Astrocyte of the spinal cord (primary cell): ENCODE data around the gene ST14.
"Not testable (repeated sequence)": the region's sequence is repeated elsewhere in the genome, so short reads cannot be mapped to it uniquely, and the experiment has no call there.

Experiments used
- DNase-seq: peaks from one replicate; pipeline ENCODE4 v3.0.0; 2011; ENCODE audit warnings: low read depth, low spot score
- H3K4me3 ChIP-seq: 2 replicates; pipeline ENCODE4 v1.5.1; 2011; ENCODE audit warnings: low read depth, mild to moderate bottlenecking, low read length, moderate library complexity
- in situ Hi-C: cut with HindIII; loops from 2 replicates; pipeline ENCODE4 v1.10.0; 2017; ENCODE audit warnings: low sequenced_read_pairs
- TF ChIP-seq, protein P1 (sequence below): IDR thresholded peaks from 2 replicates; pipeline ENCODE4 v1.5.1; 2012; ENCODE audit warnings: low read depth, mild to moderate bottlenecking, low read length, inconsistent platforms

The ST14 gene

GRCh38 chr11:130165601-130166456 is 6.2 kb downstream of the ST14 start:
- TF ChIP-seq, protein P1, sequence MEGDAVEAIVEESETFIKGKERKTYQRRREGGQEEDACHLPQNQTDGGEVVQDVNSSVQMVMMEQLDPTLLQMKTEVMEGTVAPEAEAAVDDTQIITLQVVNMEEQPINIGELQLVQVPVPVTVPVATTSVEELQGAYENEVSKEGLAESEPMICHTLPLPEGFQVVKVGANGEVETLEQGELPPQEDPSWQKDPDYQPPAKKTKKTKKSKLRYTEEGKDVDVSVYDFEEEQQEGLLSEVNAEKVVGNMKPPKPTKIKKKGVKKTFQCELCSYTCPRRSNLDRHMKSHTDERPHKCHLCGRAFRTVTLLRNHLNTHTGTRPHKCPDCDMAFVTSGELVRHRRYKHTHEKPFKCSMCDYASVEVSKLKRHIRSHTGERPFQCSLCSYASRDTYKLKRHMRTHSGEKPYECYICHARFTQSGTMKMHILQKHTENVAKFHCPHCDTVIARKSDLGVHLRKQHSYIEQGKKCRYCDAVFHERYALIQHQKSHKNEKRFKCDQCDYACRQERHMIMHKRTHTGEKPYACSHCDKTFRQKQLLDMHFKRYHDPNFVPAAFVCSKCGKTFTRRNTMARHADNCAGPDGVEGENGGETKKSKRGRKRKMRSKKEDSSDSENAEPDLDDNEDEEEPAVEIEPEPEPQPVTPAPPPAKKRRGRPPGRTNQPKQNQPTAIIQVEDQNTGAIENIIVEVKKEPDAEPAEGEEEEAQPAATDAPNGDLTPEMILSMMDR: no peak
- DNase-seq: no peak
- in situ Hi-C loops: no loop called here
- no peak overlapping the region for H3K4me3 ChIP-seq

DNA sequence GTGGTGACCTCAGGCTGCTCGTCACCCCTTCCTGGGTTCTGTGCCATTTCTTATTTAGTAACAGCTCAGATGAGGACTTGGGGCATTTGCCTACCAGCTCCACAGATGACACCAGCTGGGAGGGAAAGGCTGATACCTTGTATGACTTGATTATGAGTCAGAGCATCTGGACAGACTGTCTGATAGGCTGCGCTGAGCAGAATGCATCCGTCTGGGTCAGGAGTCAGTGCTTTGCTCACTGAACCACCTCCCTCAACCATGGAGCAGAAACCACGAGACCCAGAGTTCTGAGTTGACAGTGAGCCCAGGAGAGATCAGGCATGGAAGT is 6.8 kb downstream of the ST14 start:
- no peak overlapping the region for H3K4me3 ChIP-seq
- in situ Hi-C loops: no loop called here
- TF ChIP-seq, protein P1: no peak
- peak; percentile 94 for DNase-seq

DNA sequence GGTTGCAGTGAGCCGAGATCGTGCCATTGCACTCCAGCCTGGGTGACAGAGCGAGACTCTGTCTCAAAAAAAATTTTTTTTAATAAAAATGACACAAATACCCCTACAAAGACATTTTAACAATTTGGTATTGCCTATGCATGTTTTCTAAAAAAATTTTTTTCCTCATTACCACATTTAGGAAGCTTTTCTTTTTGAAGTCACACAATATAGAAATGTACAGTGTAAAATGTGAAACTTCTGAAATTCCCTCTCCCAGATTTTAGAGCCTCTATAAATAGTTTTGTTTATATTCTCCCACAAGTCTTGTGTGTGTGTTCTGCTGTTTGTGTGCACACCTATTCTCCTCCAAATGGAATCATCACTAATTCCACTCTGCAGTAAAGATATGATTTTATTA is 7.6 kb downstream of the ST14 start:
- TF ChIP-seq, protein P1: no peak
- in situ Hi-C loops: no loop called here
- no peak for DNase-seq
- H3K4me3 ChIP-seq: no peak overlapping the region

GRCh38 chr11:130168105-130168504 is 8.5 kb downstream of the ST14 start:
- peak; percentile 68 for DNase-seq
- in situ Hi-C loops: no loop called here
- TF ChIP-seq, protein P1: no peak
- H3K4me3 ChIP-seq: no peak overlapping the region

DNA sequence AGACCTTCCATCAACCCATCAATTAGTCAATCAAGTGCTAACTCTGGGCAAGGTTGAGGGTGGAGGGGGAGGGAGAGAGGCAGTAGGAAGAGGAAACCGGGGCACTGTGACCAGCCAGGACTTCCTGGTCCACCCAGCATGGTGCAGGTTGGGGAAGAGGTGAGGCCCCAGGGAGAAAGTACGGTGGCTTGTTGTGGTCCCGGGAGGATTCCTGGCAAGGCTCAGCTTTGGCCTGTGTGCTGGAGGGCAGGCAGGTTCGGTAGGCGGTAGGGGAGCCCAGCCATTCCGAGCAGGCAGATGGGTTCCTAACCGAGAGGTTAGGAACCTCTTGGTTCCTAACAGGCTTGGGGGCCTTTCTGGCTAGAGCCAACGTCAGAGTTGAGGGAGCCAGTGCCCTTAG is 10.8 kb downstream of the ST14 start:
- H3K4me3 ChIP-seq: no peak overlapping the region
- no peak for DNase-seq
- in situ Hi-C loops: no loop called here
- TF ChIP-seq, protein P1: no peak

GRCh38 chr11:130171534-130171933 is 12.0 kb downstream of the ST14 start:
- no peak overlapping the region for H3K4me3 ChIP-seq
- no peak for DNase-seq
- TF ChIP-seq, protein P1: no peak
- in situ Hi-C loops: no loop called here

GRCh38 chr11:130172001-130172400 is 12.4 kb downstream of the ST14 start:
- H3K4me3 ChIP-seq, DNase-seq, in situ Hi-C loops: not testable (repeated sequence)
